ENCODE data around the gene SVOPL. TPM values are rescaled to one million over a fixed set of nuclear protein-coding genes. Genes with fewer than 3 reads are reported as not detected.

SVOPL gene
- total and polyA plus RNA-seq, 9 donors: 0.08 TPM; not detected in 8

GRCh38 chr7:138632826-138633602, 68.1 kb downstream of the SVOPL start:
- no peaks in the 10 kb centered on the region for H3K4me1 ChIP-seq (ENCODE audit: control insufficient read depth, insufficient read depth, low read length)
- H3K9me3 ChIP-seq (replicated peaks; ENCODE audit: control insufficient read depth, low read depth, low read length): no peaks in the 10 kb centered on the region
- no peak overlapping the region for H3K4me3 ChIP-seq (ENCODE audit: low read length)
- no peaks in the 10 kb centered on the region for H3K36me3 ChIP-seq (ENCODE audit: control insufficient read depth, insufficient read depth, low read length)
- DNase-seq: no peak
- H3K27me3 ChIP-seq (ENCODE audit: control insufficient read depth, insufficient read depth, low read length): no peaks in the 10 kb centered on the region
- H3K27ac ChIP-seq (ENCODE audit: low read length): no peak overlapping the region
- WGBS (ENCODE audit: insufficient coverage): 96% methylated on average over 3 of the region's 12 CpGs

GRCh38 chr7:138632384-138632783, 68.8 kb downstream of the SVOPL start:
- no peaks in the 10 kb centered on the region for H3K36me3 ChIP-seq (ENCODE audit: control insufficient read depth, insufficient read depth, low read length)
- DNase-seq: no peak
- H3K27ac ChIP-seq (ENCODE audit: low read length): no peak overlapping the region
- no peaks in the 10 kb centered on the region for H3K4me1 ChIP-seq (ENCODE audit: control insufficient read depth, insufficient read depth, low read length)
- no peak overlapping the region for H3K4me3 ChIP-seq (ENCODE audit: low read length)
- no peaks in the 10 kb centered on the region for H3K27me3 ChIP-seq (ENCODE audit: control insufficient read depth, insufficient read depth, low read length)
- no peaks in the 10 kb centered on the region for H3K9me3 ChIP-seq (replicated peaks; ENCODE audit: control insufficient read depth, low read depth, low read length)
- WGBS (ENCODE audit: insufficient coverage): 85% methylated on average over 1 of the region's 2 CpGs

- H3K4me1 ChIP-seq (ENCODE audit: control insufficient read depth, insufficient read depth, low read length): no peaks in the 10 kb centered on the region
- no peaks in the 10 kb centered on the region for H3K27me3 ChIP-seq (ENCODE audit: control insufficient read depth, insufficient read depth, low read length)
- DNase-seq: no peak
- no peak overlapping the region for H3K4me3 ChIP-seq (ENCODE audit: low read length)
- WGBS (ENCODE audit: insufficient coverage): 100% methylated on average over 1 of the region's 8 CpGs
- H3K27ac ChIP-seq (ENCODE audit: low read length): no peak overlapping the region
- no peaks in the 10 kb centered on the region for H3K9me3 ChIP-seq (replicated peaks; ENCODE audit: control insufficient read depth, low read depth, low read length)
- no peaks in the 10 kb centered on the region for H3K36me3 ChIP-seq (ENCODE audit: control insufficient read depth, insufficient read depth, low read length)
Measured at GRCh38 chr7:138630059-138630610, 71.0 kb downstream of the SVOPL start.

- H3K36me3 ChIP-seq (ENCODE audit: control insufficient read depth, insufficient read depth, low read length): no peaks in the 10 kb centered on the region
Measured at GRCh38 chr7:138627361-138627760, 73.8 kb downstream of the SVOPL start.

GRCh38 chr7:138626846-138627245, 74.3 kb downstream of the SVOPL start:
- H3K27ac ChIP-seq (ENCODE audit: low read length): no peak overlapping the region
- no peak overlapping the region for H3K4me3 ChIP-seq (ENCODE audit: low read length)
- no peak for DNase-seq
- no peaks in the 10 kb centered on the region for H3K27me3 ChIP-seq (ENCODE audit: control insufficient read depth, insufficient read depth, low read length)
- WGBS (ENCODE audit: insufficient coverage): no CpG with 5 or more reads among the region's 2 CpGs
- H3K36me3 ChIP-seq (ENCODE audit: control insufficient read depth, insufficient read depth, low read length): no peaks in the 10 kb centered on the region
- no peaks in the 10 kb centered on the region for H3K4me1 ChIP-seq (ENCODE audit: control insufficient read depth, insufficient read depth, low read length)
- H3K9me3 ChIP-seq (replicated peaks; ENCODE audit: control insufficient read depth, low read depth, low read length): no peaks in the 10 kb centered on the region

More at GRCh38 chr7:138627361-138627760, 73.8 kb downstream of the SVOPL start:
- no peaks in the 10 kb centered on the region for H3K27me3 ChIP-seq (ENCODE audit: control insufficient read depth, insufficient read depth, low read length)
- H3K4me3 ChIP-seq (ENCODE audit: low read length): no peak overlapping the region
- no peaks in the 10 kb centered on the region for H3K4me1 ChIP-seq (ENCODE audit: control insufficient read depth, insufficient read depth, low read length)
- no peaks in the 10 kb centered on the region for H3K9me3 ChIP-seq (replicated peaks; ENCODE audit: control insufficient read depth, low read depth, low read length)
- no peak for DNase-seq
- no peak overlapping the region for H3K27ac ChIP-seq (ENCODE audit: low read length)
- WGBS (ENCODE audit: insufficient coverage): 66% methylated on average over 2 of the region's 6 CpGs

GRCh38 chr7:138625849-138626230, 75.3 kb downstream of the SVOPL start:
- no peak overlapping the region for H3K27ac ChIP-seq (ENCODE audit: low read length)
- H3K9me3 ChIP-seq (replicated peaks; ENCODE audit: control insufficient read depth, low read depth, low read length): no peaks in the 10 kb centered on the region
- no peak overlapping the region for H3K4me3 ChIP-seq (ENCODE audit: low read length)
- no peaks in the 10 kb centered on the region for H3K27me3 ChIP-seq (ENCODE audit: control insufficient read depth, insufficient read depth, low read length)
- no peak for DNase-seq
- 52% methylated on average over 5 of the region's 5 CpGs for WGBS (ENCODE audit: insufficient coverage)
- H3K36me3 ChIP-seq (ENCODE audit: control insufficient read depth, insufficient read depth, low read length): no peaks in the 10 kb centered on the region
- H3K4me1 ChIP-seq (ENCODE audit: control insufficient read depth, insufficient read depth, low read length): no peaks in the 10 kb centered on the region

- no peaks in the 10 kb centered on the region for H3K9me3 ChIP-seq (replicated peaks; ENCODE audit: control insufficient read depth, low read depth, low read length)
- WGBS (ENCODE audit: insufficient coverage): 40% methylated on average over 1 of the region's 3 CpGs
- H3K36me3 ChIP-seq (ENCODE audit: control insufficient read depth, insufficient read depth, low read length): no peaks in the 10 kb centered on the region
- H3K27ac ChIP-seq (ENCODE audit: low read length): no peak overlapping the region
- no peaks in the 10 kb centered on the region for H3K4me1 ChIP-seq (ENCODE audit: control insufficient read depth, insufficient read depth, low read length)
- no peak for DNase-seq
- no peak overlapping the region for H3K4me3 ChIP-seq (ENCODE audit: low read length)
- H3K27me3 ChIP-seq (ENCODE audit: control insufficient read depth, insufficient read depth, low read length): no peaks in the 10 kb centered on the region
Measured at GRCh38 chr7:138625084-138625848, 75.9 kb downstream of the SVOPL start.

GRCh38 chr7:138622841-138623240, 78.3 kb downstream of the SVOPL start:
- Histone ChIP-seq H3K27me3 (ENCODE audit: control insufficient read depth, insufficient read depth, low read length) (no peaks in the 10 kb centered on the region), H3K36me3 (ENCODE audit: control insufficient read depth, insufficient read depth, low read length) (no peaks in the 10 kb centered on the region), H3K4me3 (ENCODE audit: low read length) (no peak overlapping the region), H3K27ac (ENCODE audit: low read length) (no peak overlapping the region), H3K9me3 (replicated peaks; ENCODE audit: control insufficient read depth, low read depth, low read length) (no peaks in the 10 kb centered on the region), H3K4me1 (ENCODE audit: control insufficient read depth, insufficient read depth, low read length) (no peaks in the 10 kb centered on the region)
- no CpG with 5 or more reads among the region's 1 CpG for WGBS (ENCODE audit: insufficient coverage)
- no peak for DNase-seq

GRCh38 chr7:138618933-138619332, 82.2 kb downstream of the SVOPL start:
- no peaks in the 10 kb centered on the region for H3K27me3 ChIP-seq (ENCODE audit: control insufficient read depth, insufficient read depth, low read length)
- DNase-seq: no peak
- no peak overlapping the region for H3K27ac ChIP-seq (ENCODE audit: low read length)
- H3K36me3 ChIP-seq (ENCODE audit: control insufficient read depth, insufficient read depth, low read length): no peaks in the 10 kb centered on the region
- no peaks in the 10 kb centered on the region for H3K9me3 ChIP-seq (replicated peaks; ENCODE audit: control insufficient read depth, low read depth, low read length)
- H3K4me1 ChIP-seq (ENCODE audit: control insufficient read depth, insufficient read depth, low read length): no peaks in the 10 kb centered on the region
- H3K4me3 ChIP-seq (ENCODE audit: low read length): no peak overlapping the region

GRCh38 chr7:138618506-138618905, 82.7 kb downstream of the SVOPL start:
- 97% methylated on average over 8 of the region's 10 CpGs for WGBS (ENCODE audit: insufficient coverage)
- no peaks in the 10 kb centered on the region for H3K27me3 ChIP-seq (ENCODE audit: control insufficient read depth, insufficient read depth, low read length)
- no peaks in the 10 kb centered on the region for H3K9me3 ChIP-seq (replicated peaks; ENCODE audit: control insufficient read depth, low read depth, low read length)
- DNase-seq: no peak
- no peaks in the 10 kb centered on the region for H3K4me1 ChIP-seq (ENCODE audit: control insufficient read depth, insufficient read depth, low read length)
- H3K4me3 ChIP-seq (ENCODE audit: low read length): no peak overlapping the region
- no peaks in the 10 kb centered on the region for H3K36me3 ChIP-seq (ENCODE audit: control insufficient read depth, insufficient read depth, low read length)
- H3K27ac ChIP-seq (ENCODE audit: low read length): no peak overlapping the region
